Middle frontal gyrus (tissue), 1 donor: ENCODE results near the gene MYOM1.

Source experiments
- DNase-seq: peaks from one replicate; pipeline ENCODE4 v3.0.0-alpha.2; 2015; ENCODE audit warnings: low spot score; ENCODE audit errors: extremely low spot score

The MYOM1 gene

GRCh38 chr18:3250237-3251107, 30.7 kb upstream of the MYOM1 start:
- DNase-seq, result no peak

GRCh38 chr18:3248658-3249359, 29.0 kb upstream of the MYOM1 start:
- no peak for DNase-seq

GRCh38 chr18:3248062-3248657, 28.4 kb upstream of the MYOM1 start:
- no peak for DNase-seq

GRCh38 chr18:3247240-3248061, 27.7 kb upstream of the MYOM1 start, which contains the start of gene MYL12A:
TSS of gene MYL12A (plus strand) at chr18:3247801. CDS start at chr18:3253248, 5,447 bp downstream.
- peak; percentile 82 for DNase-seq

- no peak for DNase-seq
These were observed 27.0 kb upstream of the MYOM1 start for GRCh38 chr18:3246635-3247239.

- peak; percentile 79 for DNase-seq
These were observed 26.3 kb upstream of the MYOM1 start for GRCh38 chr18:3245853-3246634.

GRCh38 chr18:3245185-3245564, 25.4 kb upstream of the MYOM1 start:
- DNase-seq, result no peak

GRCh38 chr18:3238742-3239141, 19.0 kb upstream of the MYOM1 start:
- no peak for DNase-seq

- DNase-seq, result no peak
These were observed 16.7 kb upstream of the MYOM1 start for GRCh38 chr18:3236470-3236869.

- no peak for DNase-seq
These were observed 16.1 kb upstream of the MYOM1 start for GRCh38 chr18:3235846-3236245.

- peak; percentile 19 for DNase-seq
These were observed 14.7 kb upstream of the MYOM1 start for GRCh38 chr18:3234457-3234856.

GRCh38 chr18:3233433-3234168, 13.8 kb upstream of the MYOM1 start:
- no peak for DNase-seq

GRCh38 chr18:3233004-3233403, 13.2 kb upstream of the MYOM1 start:
- no peak for DNase-seq

GRCh38 chr18:3230401-3231334, 10.9 kb upstream of the MYOM1 start:
- DNase-seq, result no peak

GRCh38 chr18:3226048-3226447, 6.3 kb upstream of the MYOM1 start:
- no peak for DNase-seq

- DNase-seq, result no peak
These were observed 5.8 kb upstream of the MYOM1 start for GRCh38 chr18:3225588-3225987.

- DNase-seq, result no peak
These were observed 4.5 kb upstream of the MYOM1 start for GRCh38 chr18:3224223-3224622.

GRCh38 chr18:3223356-3223755, 3.6 kb upstream of the MYOM1 start:
- no peak for DNase-seq
